GM18507 (cell line): ENCODE data around the gene TECPR2.
"Not testable (repeated sequence)": the region's sequence is repeated elsewhere in the genome, so short reads cannot be mapped to it uniquely, and the experiment has no call there.

Source experiments
- DNase-seq: peaks from one replicate; pipeline ENCODE4 v3.0.0; 2011; ENCODE audit warnings: low read depth; ENCODE audit not compliant: insufficient read length; ENCODE audit errors: extremely low spot score
- FAIRE-seq: peaks from 2 replicates; lab custom pipeline; 2011; peaks lifted over from hg19 to GRCh38; lab: Jason Lieb, UNC

TECPR2 gene

GRCh38 chr14:102362545-102363181 lies at the start of gene TECPR2, which contains the start of gene CINP:
TSS of gene TECPR2 (plus strand) at chr14:102362941. CDS start at chr14:102376722, 13,781 bp downstream.
TSS of gene CINP (minus strand) at chr14:102362890. CDS start at chr14:102362851, 39 bp downstream.
- DNase-seq (peak; percentile 87), FAIRE-seq (peak; percentile 93)

GRCh38 chr14:102314242-102315011 lies 48.3 kb upstream of the TECPR2 start:
- DNase-seq: peak; percentile 65
- FAIRE-seq: peak; percentile 78

GRCh38 chr14:102315121-102315520 lies 47.6 kb upstream of the TECPR2 start:
- no peak for DNase-seq
- no peak for FAIRE-seq

GRCh38 chr14:102316338-102316742 lies 46.4 kb upstream of the TECPR2 start:
- no peak for DNase-seq
- FAIRE-seq: no peak

GRCh38 chr14:102316743-102317563 lies 45.8 kb upstream of the TECPR2 start:
- peak; percentile 84 for FAIRE-seq
- DNase-seq: peak; percentile 83

- DNase-seq: no peak
- no peak for FAIRE-seq
These were observed 45.0 kb upstream of the TECPR2 start for GRCh38 chr14:102317564-102318248.

GRCh38 chr14:102318781-102319276 lies 43.9 kb upstream of the TECPR2 start:
- no peak for DNase-seq
- no peak for FAIRE-seq

GRCh38 chr14:102319351-102320032 lies 43.2 kb upstream of the TECPR2 start, which contains the start of gene ZNF839:
TSS of gene ZNF839 (plus strand) at chr14:102319746. CDS start at chr14:102319766, 20 bp downstream.
- FAIRE-seq (peak; percentile 81), DNase-seq (peak; percentile 90)

GRCh38 chr14:102320033-102320660 lies 42.6 kb upstream of the TECPR2 start:
- DNase-seq (peak; percentile 8), FAIRE-seq (no peak)

GRCh38 chr14:102320671-102321455 lies 41.9 kb upstream of the TECPR2 start:
- DNase-seq: no peak
- no peak for FAIRE-seq

- no peak for DNase-seq
- no peak for FAIRE-seq
These were observed 41.0 kb upstream of the TECPR2 start for GRCh38 chr14:102321456-102322422.

- FAIRE-seq: peak; percentile 73
These were observed 39.6 kb upstream of the TECPR2 start for GRCh38 chr14:102323102-102323501.

GRCh38 chr14:102325791-102326345 lies 36.9 kb upstream of the TECPR2 start:
- FAIRE-seq (no peak), DNase-seq (no peak)

More at GRCh38 chr14:102323102-102323501, 39.6 kb upstream of the TECPR2 start:
- no peak for DNase-seq

- no peak for DNase-seq
- FAIRE-seq: no peak
These were observed 36.2 kb upstream of the TECPR2 start for GRCh38 chr14:102326583-102326982.

- not testable (repeated sequence) for FAIRE-seq, DNase-seq
These were observed 33.4 kb upstream of the TECPR2 start for GRCh38 chr14:102329381-102329780.

GRCh38 chr14:102330806-102331205 lies 31.9 kb upstream of the TECPR2 start:
- DNase-seq (no peak), FAIRE-seq (no peak)
